SK-N-SH (cell line): ENCODE results near the gene TAS1R1.

Experiments
- CHD2 ChIP-seq: fragments of 150-350 bp; IDR thresholded peaks from 2 replicates; pipeline ENCODE4 v1.6.1; 2018; ENCODE audit warnings: low read length; ENCODE audit not compliant: partially characterized antibody
- EP300 ChIP-seq, 2 experiments: IDR thresholded peaks; 2 replicates each; pipeline versions ENCODE4 v1.4.0 to v1.6.1; 2012; ENCODE audit warnings: borderline replicate concordance in 1 of 2, low read depth in 1 of 2, low read length in 1 of 2
- FOXJ3 ChIP-seq: sonication (generic); formaldehyde crosslinking; IDR thresholded peaks from 2 replicates; pipeline ENCODE4 v1.5.1; 2020; ENCODE audit warnings: mild to moderate bottlenecking, missing genetic modification reagents
- GATA2 ChIP-seq: sonication (generic); formaldehyde crosslinking; IDR thresholded peaks from 2 replicates; pipeline ENCODE4 v1.5.0; 2020; ENCODE audit warnings: mild to moderate bottlenecking, missing genetic modification reagents
- MEF2A ChIP-seq: IDR thresholded peaks from 2 replicates; pipeline ENCODE4 v1.4.0; 2012; ENCODE audit warnings: low read depth, borderline replicate concordance
- NFIC ChIP-seq: IDR thresholded peaks from 2 replicates; pipeline ENCODE4 v1.4.0; 2012; ENCODE audit warnings: borderline replicate concordance
- POLR2AphosphoS5 ChIP-seq: IDR thresholded peaks from 2 replicates; pipeline ENCODE4 v1.6.1; 2012; ENCODE audit warnings: low read depth, low read length
- RAD21 ChIP-seq: IDR thresholded peaks from 2 replicates; pipeline ENCODE4 v1.6.1; 2012; ENCODE audit warnings: mild to moderate bottlenecking, low read length
- SIN3A ChIP-seq: IDR thresholded peaks from 2 replicates; pipeline ENCODE4 v1.6.1; 2012; ENCODE audit warnings: low read depth, mild to moderate bottlenecking, low read length, moderate library complexity, borderline replicate concordance
- SMC3 ChIP-seq: IDR thresholded peaks from 2 replicates; pipeline ENCODE4 v1.6.1; 2012; ENCODE audit warnings: low read depth, low read length, improper control_type of control experiment
- YY1 ChIP-seq: IDR thresholded peaks from 2 replicates; pipeline ENCODE4 v1.4.0; 2012; ENCODE audit warnings: low read depth, mild to moderate bottlenecking
- TF ChIP-seq, protein P1 (sequence below): IDR thresholded peaks from 2 replicates; pipeline ENCODE4 v1.6.1; 2012; ENCODE audit warnings: mild to moderate bottlenecking, low read depth, low read length, moderate library complexity
- TF ChIP-seq, protein P2 (sequence below): fragments of 200-600 bp; sonication (generic); IDR thresholded peaks from 2 replicates; pipeline ENCODE4 v1.6.1; 2017; ENCODE audit warnings: antibody characterized with exemption, mild to moderate bottlenecking, moderate library complexity
- TF ChIP-seq, protein P3 (sequence below): fragments of 150-350 bp; IDR thresholded peaks from 2 replicates; pipeline ENCODE4 v1.6.1; 2017; ENCODE audit warnings: antibody characterized with exemption, low read length, low read depth, borderline replicate concordance

DNA sequence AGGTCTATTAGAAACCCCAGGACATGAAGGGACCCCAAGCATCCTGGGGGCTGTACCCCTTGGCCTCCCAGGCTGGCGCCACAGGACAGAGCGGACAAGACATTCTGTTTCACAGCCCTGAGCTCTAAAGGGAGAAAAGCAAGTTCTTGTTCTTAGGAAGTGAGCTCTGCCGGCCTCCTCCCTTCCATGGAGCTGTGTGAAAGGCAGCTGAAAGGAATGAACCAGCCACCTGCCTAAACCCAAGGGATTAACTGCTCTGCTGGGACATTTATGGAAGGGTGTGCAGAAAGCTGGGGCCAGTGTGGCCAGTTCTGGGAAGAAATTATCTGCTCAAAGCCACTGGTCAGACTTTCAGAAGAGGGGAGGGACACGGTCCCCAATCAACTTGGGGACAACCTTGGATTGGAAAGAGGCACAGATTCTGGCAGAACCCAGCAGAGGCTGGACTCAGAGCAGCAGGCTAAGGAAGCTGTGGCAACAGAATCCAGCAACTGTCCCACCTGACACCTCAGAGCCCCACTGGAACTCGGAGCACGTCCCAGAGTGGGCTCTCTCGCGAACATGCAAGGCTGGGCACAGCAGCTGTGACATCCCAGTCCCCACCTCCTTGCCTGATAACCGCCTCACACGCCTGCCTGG, 45.4 kb downstream of the TAS1R1 start:
- TF ChIP-seq CHD2 (no peak), FOXJ3 (CRISPR knock-in tag) (no peak), YY1 (no peak), SMC3 (no peak), NFIC (no peak), GATA2 (CRISPR knock-in tag) (no peak), POLR2AphosphoS5 (no peak), EP300 (IDR thresholded peaks at IDR 0.05; ENCODE audit: borderline replicate concordance in 1 of 2, low read depth in 1 of 2, low read length in 1 of 2) (no peak), SIN3A (no peak), RAD21 (no peak), MEF2A (no peak)
- TF ChIP-seq, protein P1, sequence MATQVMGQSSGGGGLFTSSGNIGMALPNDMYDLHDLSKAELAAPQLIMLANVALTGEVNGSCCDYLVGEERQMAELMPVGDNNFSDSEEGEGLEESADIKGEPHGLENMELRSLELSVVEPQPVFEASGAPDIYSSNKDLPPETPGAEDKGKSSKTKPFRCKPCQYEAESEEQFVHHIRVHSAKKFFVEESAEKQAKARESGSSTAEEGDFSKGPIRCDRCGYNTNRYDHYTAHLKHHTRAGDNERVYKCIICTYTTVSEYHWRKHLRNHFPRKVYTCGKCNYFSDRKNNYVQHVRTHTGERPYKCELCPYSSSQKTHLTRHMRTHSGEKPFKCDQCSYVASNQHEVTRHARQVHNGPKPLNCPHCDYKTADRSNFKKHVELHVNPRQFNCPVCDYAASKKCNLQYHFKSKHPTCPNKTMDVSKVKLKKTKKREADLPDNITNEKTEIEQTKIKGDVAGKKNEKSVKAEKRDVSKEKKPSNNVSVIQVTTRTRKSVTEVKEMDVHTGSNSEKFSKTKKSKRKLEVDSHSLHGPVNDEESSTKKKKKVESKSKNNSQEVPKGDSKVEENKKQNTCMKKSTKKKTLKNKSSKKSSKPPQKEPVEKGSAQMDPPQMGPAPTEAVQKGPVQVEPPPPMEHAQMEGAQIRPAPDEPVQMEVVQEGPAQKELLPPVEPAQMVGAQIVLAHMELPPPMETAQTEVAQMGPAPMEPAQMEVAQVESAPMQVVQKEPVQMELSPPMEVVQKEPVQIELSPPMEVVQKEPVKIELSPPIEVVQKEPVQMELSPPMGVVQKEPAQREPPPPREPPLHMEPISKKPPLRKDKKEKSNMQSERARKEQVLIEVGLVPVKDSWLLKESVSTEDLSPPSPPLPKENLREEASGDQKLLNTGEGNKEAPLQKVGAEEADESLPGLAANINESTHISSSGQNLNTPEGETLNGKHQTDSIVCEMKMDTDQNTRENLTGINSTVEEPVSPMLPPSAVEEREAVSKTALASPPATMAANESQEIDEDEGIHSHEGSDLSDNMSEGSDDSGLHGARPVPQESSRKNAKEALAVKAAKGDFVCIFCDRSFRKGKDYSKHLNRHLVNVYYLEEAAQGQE, result no peak
- TF ChIP-seq, protein P2, sequence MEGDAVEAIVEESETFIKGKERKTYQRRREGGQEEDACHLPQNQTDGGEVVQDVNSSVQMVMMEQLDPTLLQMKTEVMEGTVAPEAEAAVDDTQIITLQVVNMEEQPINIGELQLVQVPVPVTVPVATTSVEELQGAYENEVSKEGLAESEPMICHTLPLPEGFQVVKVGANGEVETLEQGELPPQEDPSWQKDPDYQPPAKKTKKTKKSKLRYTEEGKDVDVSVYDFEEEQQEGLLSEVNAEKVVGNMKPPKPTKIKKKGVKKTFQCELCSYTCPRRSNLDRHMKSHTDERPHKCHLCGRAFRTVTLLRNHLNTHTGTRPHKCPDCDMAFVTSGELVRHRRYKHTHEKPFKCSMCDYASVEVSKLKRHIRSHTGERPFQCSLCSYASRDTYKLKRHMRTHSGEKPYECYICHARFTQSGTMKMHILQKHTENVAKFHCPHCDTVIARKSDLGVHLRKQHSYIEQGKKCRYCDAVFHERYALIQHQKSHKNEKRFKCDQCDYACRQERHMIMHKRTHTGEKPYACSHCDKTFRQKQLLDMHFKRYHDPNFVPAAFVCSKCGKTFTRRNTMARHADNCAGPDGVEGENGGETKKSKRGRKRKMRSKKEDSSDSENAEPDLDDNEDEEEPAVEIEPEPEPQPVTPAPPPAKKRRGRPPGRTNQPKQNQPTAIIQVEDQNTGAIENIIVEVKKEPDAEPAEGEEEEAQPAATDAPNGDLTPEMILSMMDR, result no peak
- TF ChIP-seq, protein P3, sequence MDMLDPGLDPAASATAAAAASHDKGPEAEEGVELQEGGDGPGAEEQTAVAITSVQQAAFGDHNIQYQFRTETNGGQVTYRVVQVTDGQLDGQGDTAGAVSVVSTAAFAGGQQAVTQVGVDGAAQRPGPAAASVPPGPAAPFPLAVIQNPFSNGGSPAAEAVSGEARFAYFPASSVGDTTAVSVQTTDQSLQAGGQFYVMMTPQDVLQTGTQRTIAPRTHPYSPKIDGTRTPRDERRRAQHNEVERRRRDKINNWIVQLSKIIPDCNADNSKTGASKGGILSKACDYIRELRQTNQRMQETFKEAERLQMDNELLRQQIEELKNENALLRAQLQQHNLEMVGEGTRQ, result no peak
